ES-I3 (cell line): ENCODE data around the gene EBF3.

ENCODE experiments used
- H3K36me3 ChIP-seq: 2 replicates; pipeline ENCODE4 v1.6.1; 2013; ENCODE audit warnings: mild to moderate bottlenecking, low read length, control low read depth, moderate library complexity; ENCODE audit not compliant: insufficient read depth
- H3K4me1 ChIP-seq: 2 replicates; pipeline ENCODE4 v1.6.1; 2013; ENCODE audit warnings: mild to moderate bottlenecking, control low read depth, low read length; ENCODE audit not compliant: insufficient read depth
- H3K9ac ChIP-seq: 2 replicates; pipeline ENCODE4 v1.6.1; 2013; ENCODE audit warnings: low read depth, mild to moderate bottlenecking, low read length, moderate library complexity
- H3K9me3 ChIP-seq: 2 replicates; pipeline ENCODE4 v1.6.1; 2013; ENCODE audit warnings: mild to moderate bottlenecking, low read length, moderate library complexity; ENCODE audit not compliant: control insufficient read depth, insufficient read depth

EBF3 gene

GRCh38 chr10:129978322-129978721, 14.2 kb upstream of the EBF3 start:
- Histone ChIP-seq H3K36me3 (no peaks in the 10 kb centered on the region), H3K9me3 (no peaks in the 10 kb centered on the region)

GRCh38 chr10:129977794-129978193, 13.7 kb upstream of the EBF3 start:
- no peak overlapping the region for H3K9ac ChIP-seq
- no peaks in the 10 kb centered on the region for H3K36me3 ChIP-seq
- H3K9me3 ChIP-seq = no peaks in the 10 kb centered on the region
- H3K4me1 ChIP-seq = no peaks in the 10 kb centered on the region

More at GRCh38 chr10:129978322-129978721, 14.2 kb upstream of the EBF3 start:
- Histone ChIP-seq H3K4me1 (no peaks in the 10 kb centered on the region), H3K9ac (no peak overlapping the region)

- H3K4me1 ChIP-seq = no peaks in the 10 kb centered on the region; the same call in 1 of the 2 replicates
- H3K9me3 ChIP-seq = no peaks in the 10 kb centered on the region
- H3K9ac ChIP-seq = no peak overlapping the region
- H3K36me3 ChIP-seq = no peaks in the 10 kb centered on the region
Measured at GRCh38 chr10:129973674-129974059, 9.6 kb upstream of the EBF3 start.

- Histone ChIP-seq H3K4me1 (no peaks in the 10 kb centered on the region; the same call in 1 of the 2 replicates), H3K36me3 (no peaks in the 10 kb centered on the region), H3K9ac (peak overlapping the region; percentile 43; the same call in 1 of the 2 replicates), H3K9me3 (no peaks in the 10 kb centered on the region)
Measured at GRCh38 chr10:129972966-129973673, 9.0 kb upstream of the EBF3 start.

DNA sequence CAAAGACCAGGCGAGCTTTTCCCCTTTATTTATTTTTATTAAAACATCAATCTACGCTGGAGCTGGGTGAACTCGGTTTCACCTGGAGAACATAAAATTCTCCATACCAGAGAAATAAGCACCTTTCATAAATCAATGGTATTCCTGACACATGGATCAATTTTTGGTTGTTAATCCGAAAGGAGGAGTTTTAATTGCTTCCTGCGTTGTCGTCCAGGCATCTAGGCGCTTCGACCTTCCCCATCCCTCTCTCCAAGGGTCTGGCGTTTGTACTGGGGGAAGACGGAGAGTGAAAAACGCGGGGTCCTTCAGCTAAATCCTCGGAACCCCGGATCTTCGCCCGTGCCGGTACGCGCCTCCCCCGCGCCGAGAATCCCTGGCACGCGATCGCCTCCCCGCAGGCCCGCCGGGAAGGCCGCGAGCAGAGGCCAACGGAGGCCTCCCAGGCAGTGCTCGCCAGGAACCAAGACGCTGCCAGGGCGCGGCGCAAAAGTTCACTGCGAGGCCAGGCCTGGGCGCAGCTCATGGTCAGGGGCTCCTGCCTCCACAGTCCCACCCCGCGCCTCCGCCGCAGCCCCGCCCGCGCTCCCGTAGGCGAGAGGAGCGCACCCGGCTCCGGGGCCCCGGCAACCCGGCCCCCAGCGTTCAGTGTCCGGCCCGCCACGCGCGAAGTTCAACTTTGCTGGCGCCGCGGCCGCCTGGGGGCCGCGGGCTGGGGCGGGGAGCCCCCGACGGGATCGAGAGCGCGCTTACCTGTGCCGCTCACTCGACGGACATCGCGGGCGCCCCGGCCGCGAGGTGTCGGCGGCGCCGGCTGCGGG, 8.3 kb upstream of the EBF3 start:
- no peaks in the 10 kb centered on the region for H3K36me3 ChIP-seq
- H3K9ac ChIP-seq = peak overlapping the region; percentile 43; the same call in 1 of the 2 replicates
- H3K4me1 ChIP-seq = no peaks in the 10 kb centered on the region; the same call in 1 of the 2 replicates
- no peaks in the 10 kb centered on the region for H3K9me3 ChIP-seq

DNA sequence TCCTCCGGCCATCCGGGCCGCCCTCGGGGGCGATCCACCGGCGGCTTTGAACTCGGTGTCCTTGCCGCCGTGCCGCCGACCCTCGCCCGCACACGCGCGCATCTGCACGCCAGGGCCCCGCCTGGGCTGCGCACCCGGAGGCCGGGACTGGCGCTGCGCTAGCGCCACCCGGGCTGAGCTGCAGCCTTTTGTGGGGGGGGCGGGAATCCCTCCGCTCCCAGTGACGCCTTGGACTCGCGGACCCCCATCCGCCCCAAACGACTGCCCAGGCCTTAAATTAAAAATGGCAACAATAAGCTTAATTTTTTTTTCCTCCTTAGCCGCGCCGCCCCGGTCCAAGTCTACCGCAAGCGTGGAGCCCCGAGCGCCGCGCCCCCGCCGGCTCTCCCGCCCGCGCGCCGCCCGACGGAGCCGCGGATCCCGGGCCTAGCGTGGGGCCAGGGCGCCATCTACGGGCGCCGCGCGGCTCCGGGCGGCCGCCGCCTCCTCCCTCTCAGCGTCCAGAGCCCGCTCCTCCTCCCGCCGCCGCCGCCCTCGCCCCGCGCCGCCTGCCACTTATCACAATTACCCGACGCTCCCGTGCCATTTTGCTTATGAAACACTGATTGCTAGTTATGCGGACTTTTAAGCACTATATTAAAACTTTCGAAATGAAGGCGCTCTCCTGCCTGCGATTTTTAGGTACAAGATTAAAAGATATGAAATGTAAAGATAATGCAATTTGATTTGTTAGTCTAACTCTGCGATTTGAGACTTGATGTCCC, 7.5 kb upstream of the EBF3 start:
- H3K36me3 ChIP-seq = no peaks in the 10 kb centered on the region
- peak overlapping the region; percentile 48; the same call in 1 of the 2 replicates for H3K9ac ChIP-seq
- H3K4me1 ChIP-seq = no peaks in the 10 kb centered on the region; the same call in 1 of the 2 replicates
- no peaks in the 10 kb centered on the region for H3K9me3 ChIP-seq

DNA sequence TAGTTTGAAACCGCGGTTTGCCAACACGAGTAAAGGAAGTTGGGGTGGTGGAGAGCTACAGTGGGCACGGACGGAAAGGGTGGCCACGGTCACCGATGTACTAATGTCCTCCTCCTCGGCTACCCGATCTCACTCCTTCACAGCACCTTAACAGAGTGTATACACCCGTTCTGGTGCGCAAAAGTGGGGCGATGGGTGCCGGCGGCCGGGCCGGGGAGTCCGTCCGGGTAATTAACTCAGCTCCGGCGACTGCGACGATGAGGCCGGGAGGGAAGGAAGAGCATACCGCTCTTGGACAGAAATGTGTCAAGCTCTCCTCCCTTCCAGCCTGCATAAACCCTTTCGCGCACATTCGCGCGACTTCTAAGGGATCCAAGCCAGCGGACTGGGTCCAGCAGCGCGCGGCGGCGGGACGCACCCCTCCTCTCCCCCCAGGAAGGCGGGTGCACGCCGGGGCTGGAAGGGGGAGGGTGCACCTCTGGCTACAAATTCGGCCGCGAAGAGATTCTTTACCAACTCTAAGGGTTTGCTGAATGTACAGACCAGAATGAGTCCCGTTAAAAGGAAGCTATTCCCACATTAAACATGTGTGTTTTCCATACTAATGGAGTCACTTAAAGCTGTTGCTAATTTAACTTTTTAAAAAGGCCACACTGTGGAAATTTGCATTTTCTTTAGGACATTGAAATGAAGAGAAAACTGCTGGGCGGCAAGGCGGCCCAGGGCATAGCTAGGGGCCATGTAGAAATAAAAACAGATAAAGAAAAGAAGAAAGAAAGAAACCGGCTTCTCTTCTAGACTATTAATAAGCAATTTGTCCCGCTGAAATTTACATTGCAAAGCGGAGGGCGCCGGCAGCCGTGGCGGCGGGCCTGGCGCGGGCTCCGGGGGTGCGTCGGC, 6.6 kb upstream of the EBF3 start:
- Histone ChIP-seq H3K9ac (no peak overlapping the region; the same call in 1 of the 2 replicates), H3K36me3 (no peaks in the 10 kb centered on the region), H3K9me3 (no peaks in the 10 kb centered on the region), H3K4me1 (peaks cover 5% of the 10 kb centered on the region; the same call in 1 of the 2 replicates)

DNA sequence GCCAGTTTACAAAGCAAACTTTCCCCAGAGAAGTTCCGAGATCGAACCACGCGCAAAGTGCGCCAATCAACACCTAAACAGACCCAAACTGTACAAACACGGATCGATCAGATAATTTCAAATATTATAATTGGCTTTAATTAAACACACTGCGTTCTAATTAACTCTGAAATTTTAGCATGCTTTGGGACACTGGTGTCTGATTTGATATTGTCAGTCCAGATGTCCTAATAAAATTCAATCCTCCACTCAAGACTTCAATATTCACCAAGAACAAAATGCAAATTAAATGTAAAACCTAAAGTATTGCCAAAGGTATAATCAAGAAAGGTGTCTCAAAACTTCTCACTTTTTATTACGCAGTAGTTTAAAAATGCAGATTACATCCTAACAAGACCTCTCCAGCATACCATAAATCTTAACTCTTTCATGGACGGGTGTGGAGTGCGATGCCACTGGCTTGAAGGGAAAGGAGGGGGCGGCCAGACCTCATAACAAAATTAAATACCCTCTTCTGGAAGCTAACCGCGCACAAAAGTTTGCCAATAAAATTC, 5.9 kb upstream of the EBF3 start:
- Histone ChIP-seq H3K4me1 (peaks cover 5% of the 10 kb centered on the region; the same call in 1 of the 2 replicates), H3K9me3 (no peaks in the 10 kb centered on the region), H3K9ac (no peak overlapping the region), H3K36me3 (no peaks in the 10 kb centered on the region)

GRCh38 chr10:129969184-129969910, 5.3 kb upstream of the EBF3 start:
- Histone ChIP-seq H3K4me1 (peaks cover 5% of the 10 kb centered on the region; the same call in 1 of the 2 replicates), H3K9me3 (no peaks in the 10 kb centered on the region)

GRCh38 chr10:129968853-129969183, 4.7 kb upstream of the EBF3 start:
- Histone ChIP-seq H3K36me3 (no peaks in the 10 kb centered on the region), H3K9ac (no peak overlapping the region), H3K4me1 (peaks cover 5% of the 10 kb centered on the region; the same call in 1 of the 2 replicates), H3K9me3 (no peaks in the 10 kb centered on the region)

More at GRCh38 chr10:129969184-129969910, 5.3 kb upstream of the EBF3 start:
- H3K36me3 ChIP-seq = no peaks in the 10 kb centered on the region
- H3K9ac ChIP-seq = no peak overlapping the region

GRCh38 chr10:129968020-129968852, 4.2 kb upstream of the EBF3 start:
- no peaks in the 10 kb centered on the region for H3K9me3 ChIP-seq
- H3K9ac ChIP-seq = peak overlapping the region; percentile 26; the same call in 1 of the 2 replicates
- H3K36me3 ChIP-seq = no peaks in the 10 kb centered on the region
- peaks cover 5% of the 10 kb centered on the region; the same call in 1 of the 2 replicates for H3K4me1 ChIP-seq

- no peaks in the 10 kb centered on the region for H3K36me3 ChIP-seq
- no peaks in the 10 kb centered on the region for H3K9me3 ChIP-seq
- peaks cover 5% of the 10 kb centered on the region; the same call in 1 of the 2 replicates for H3K4me1 ChIP-seq
- peak overlapping the region; percentile 26; the same call in 1 of the 2 replicates for H3K9ac ChIP-seq
Measured at GRCh38 chr10:129967579-129968019, 3.5 kb upstream of the EBF3 start.
